Measurements from ENCODE around the gene PALS2. TPM values are rescaled to one million over a fixed set of nuclear protein-coding genes. Genes with fewer than 3 reads are reported as not detected.

PALS2 gene, protein sequence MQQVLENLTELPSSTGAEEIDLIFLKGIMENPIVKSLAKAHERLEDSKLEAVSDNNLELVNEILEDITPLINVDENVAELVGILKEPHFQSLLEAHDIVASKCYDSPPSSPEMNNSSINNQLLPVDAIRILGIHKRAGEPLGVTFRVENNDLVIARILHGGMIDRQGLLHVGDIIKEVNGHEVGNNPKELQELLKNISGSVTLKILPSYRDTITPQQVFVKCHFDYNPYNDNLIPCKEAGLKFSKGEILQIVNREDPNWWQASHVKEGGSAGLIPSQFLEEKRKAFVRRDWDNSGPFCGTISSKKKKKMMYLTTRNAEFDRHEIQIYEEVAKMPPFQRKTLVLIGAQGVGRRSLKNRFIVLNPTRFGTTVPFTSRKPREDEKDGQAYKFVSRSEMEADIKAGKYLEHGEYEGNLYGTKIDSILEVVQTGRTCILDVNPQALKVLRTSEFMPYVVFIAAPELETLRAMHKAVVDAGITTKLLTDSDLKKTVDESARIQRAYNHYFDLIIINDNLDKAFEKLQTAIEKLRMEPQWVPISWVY
- total RNA-seq = 10 to 100 TPM in 2 of 4 donors, 1 to 10 TPM in 2; 3.8 to 14.1 (median 9.2) TPM

DNA sequence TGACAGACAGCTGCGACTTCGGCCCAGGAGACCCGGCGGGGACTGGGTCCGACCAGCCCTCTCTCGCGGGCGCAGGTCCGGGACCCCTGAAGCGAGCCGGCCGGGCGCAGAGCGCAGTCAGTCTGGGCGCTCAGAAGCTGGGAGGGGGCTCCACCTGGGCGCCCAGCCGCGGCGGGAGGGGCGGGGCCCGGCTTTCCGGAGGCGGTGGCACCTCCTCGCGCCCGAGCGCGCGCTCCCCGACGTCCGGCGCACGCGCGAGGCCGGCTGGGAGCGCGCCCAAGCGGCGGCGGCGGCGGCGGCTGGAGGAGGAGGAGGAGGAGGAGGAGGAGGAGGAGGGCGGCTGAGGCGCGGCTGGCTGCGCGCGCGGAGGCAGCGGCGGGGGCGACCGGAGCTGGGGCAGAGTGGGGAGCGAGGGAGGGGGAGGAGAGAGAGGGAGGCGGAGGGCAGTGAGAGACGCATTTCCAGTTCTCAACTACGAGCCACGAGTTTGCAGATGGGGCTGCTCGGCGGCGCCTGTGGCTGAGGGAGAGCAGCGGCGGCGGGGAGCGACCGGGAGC, at the start of gene PALS2:
Gene PALS2, plus strand, starts transcription at position 456 of the 557 bp plus-strand sequence. CDS start 50,216 bp downstream, outside the sequence.
- intact Hi-C loops (cut with DNase I) = no loop called here
- peak; percentile 5 for DNase-seq
- H3K9me3 ChIP-seq = no peaks in the 10 kb centered on the region
- H3K27me3 ChIP-seq = peaks cover 0 to 9% (median 0%) of the 10 kb centered on the region in 4 donors
- 0% methylated on average over 2 to 17 of the region's 69 CpGs for WGBS, 2 donors
- H3K27ac ChIP-seq = peak within 1 kb of the TSS; percentile 73 to 84 (median 79)
- peak within 1 kb of the TSS; percentile 71 to 87 (median 78) for H3K4me3 ChIP-seq
- H3K36me3 ChIP-seq = no peaks in the 10 kb centered on the region
- peaks cover 4 to 31% (median 4%) of the 10 kb centered on the region in 3 donors for H3K4me1 ChIP-seq
- peak in 1 of 4 donors; percentile 64 for TF ChIP-seq POLR2A (IDR thresholded peaks at IDR 0.05)
- TF ChIP-seq, protein P1, sequence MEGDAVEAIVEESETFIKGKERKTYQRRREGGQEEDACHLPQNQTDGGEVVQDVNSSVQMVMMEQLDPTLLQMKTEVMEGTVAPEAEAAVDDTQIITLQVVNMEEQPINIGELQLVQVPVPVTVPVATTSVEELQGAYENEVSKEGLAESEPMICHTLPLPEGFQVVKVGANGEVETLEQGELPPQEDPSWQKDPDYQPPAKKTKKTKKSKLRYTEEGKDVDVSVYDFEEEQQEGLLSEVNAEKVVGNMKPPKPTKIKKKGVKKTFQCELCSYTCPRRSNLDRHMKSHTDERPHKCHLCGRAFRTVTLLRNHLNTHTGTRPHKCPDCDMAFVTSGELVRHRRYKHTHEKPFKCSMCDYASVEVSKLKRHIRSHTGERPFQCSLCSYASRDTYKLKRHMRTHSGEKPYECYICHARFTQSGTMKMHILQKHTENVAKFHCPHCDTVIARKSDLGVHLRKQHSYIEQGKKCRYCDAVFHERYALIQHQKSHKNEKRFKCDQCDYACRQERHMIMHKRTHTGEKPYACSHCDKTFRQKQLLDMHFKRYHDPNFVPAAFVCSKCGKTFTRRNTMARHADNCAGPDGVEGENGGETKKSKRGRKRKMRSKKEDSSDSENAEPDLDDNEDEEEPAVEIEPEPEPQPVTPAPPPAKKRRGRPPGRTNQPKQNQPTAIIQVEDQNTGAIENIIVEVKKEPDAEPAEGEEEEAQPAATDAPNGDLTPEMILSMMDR (IDR thresholded peaks at IDR 0.05) = no peak

DNA sequence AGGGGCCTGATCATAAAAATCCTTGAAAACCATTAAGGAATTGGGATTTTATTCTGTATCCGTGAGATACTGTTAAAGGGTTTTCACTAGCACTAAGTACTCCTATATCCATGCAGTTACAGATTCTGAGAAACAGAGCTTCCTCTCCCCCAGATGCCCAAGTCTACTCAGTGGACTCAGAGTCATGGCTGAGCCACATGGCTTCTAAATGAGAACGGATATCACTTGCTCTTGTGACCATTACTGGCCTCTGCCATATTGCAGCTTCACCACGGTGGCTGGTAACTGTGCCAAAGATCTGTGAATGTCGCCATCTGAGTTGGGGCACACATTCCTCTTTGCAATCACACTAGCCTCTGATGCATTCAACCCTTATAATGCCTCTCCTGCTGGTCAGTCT, 42.0 kb upstream of the PALS2 start:
- 70 to 79% methylated on average over 4 of the region's 4 CpGs for WGBS, 2 donors
- Histone ChIP-seq H3K9me3 (no peaks in the 10 kb centered on the region), H3K4me1 (no peaks in the 10 kb centered on the region), H3K36me3 (no peaks in the 10 kb centered on the region), H3K4me3 (no peak overlapping the region), H3K27ac (no peak overlapping the region), H3K27me3 (no peaks in the 10 kb centered on the region)
- TF ChIP-seq POLR2A (IDR thresholded peaks at IDR 0.05) = no peak
- TF ChIP-seq, protein P1 (IDR thresholded peaks at IDR 0.05) = no peak
- no peak for DNase-seq
- intact Hi-C loops (cut with DNase I) = no loop called here

DNA sequence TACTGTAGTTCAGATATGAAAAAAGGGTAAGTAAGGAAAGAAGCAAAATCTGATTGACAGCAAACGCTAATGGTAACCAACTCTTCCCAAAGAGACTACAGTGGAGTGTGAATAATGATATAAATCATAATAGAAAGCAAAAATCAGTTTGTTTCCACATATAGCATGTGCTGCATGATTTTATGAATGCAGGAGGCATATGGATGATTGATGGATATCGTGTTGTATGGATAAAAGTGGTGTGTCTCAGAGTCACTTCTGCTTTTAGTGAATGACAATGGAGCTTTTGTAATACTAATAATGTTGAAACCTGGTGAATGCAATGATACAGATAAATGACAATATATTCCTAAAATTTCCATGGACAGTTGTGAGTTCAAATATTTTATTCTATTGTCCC, 36.6 kb upstream of the PALS2 start:
- TF ChIP-seq, protein P1 (IDR thresholded peaks at IDR 0.05) = no peak
- TF ChIP-seq POLR2A (IDR thresholded peaks at IDR 0.05) = no peak
- H3K36me3 ChIP-seq = no peaks in the 10 kb centered on the region
- WGBS, 2 donors = 66 to 68% methylated on average over 2 of the region's 2 CpGs
- H3K9me3 ChIP-seq = no peaks in the 10 kb centered on the region
- no peak overlapping the region for H3K27ac ChIP-seq
- intact Hi-C loops (cut with DNase I) = no loop called here
- no peak overlapping the region for H3K4me3 ChIP-seq
- no peaks in the 10 kb centered on the region for H3K27me3 ChIP-seq
- no peaks in the 10 kb centered on the region for H3K4me1 ChIP-seq
- no peak for DNase-seq

DNA sequence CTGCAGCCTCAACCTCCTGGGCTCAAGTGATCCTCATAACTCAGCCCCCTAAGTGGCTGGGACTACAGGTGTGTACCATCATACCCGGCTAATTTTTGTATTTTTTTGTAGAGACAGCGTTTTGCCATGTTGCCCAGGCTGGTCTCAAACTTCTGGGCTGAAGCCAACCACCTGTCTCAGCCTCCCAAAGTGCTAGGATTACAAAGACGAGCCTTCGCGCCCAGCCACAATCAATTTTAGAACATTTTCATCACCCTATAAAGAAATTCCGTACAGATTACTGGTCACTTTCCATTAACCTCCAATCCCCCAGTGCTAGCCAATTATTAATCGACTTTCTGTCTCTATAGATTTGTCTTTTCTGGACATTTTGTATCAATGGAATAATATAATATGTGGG, 32.3 kb upstream of the PALS2 start:
- Histone ChIP-seq H3K27me3 (peaks cover 0 to 10% (median 0%) of the 10 kb centered on the region in 4 donors), H3K4me3 (no peak overlapping the region), H3K9me3 (no peaks in the 10 kb centered on the region), H3K4me1 (no peaks in the 10 kb centered on the region), H3K36me3 (no peaks in the 10 kb centered on the region), H3K27ac (no peak overlapping the region)
- intact Hi-C loops (cut with DNase I) = no loop called here
- no peak for TF ChIP-seq POLR2A (IDR thresholded peaks at IDR 0.05)
- TF ChIP-seq, protein P1 (IDR thresholded peaks at IDR 0.05) = no peak
- no peak for DNase-seq
- WGBS, 2 donors = 75 to 76% methylated on average over 7 of the region's 7 CpGs

DNA sequence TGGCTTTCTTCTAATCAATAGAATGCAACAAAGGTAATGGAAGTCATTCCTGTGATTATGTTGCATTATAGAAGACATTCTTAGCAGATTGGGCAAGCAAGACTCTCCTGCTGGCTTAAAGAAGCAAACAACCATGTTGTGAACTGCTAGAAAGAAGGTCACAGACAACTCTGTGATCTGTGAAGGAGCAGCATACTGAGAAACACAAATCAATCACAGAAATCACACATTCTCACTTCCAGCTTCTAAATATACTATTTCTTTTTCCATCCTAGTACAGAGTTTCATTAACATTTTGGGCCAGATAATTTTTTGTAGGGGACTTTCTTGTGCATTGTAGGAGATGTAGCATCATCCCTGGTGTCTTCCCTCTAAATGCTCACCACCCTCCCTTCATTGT, 28.0 kb upstream of the PALS2 start:
- TF ChIP-seq, protein P1 (IDR thresholded peaks at IDR 0.05) = no peak
- TF ChIP-seq POLR2A (IDR thresholded peaks at IDR 0.05) = no peak
- no peak for DNase-seq
- H3K36me3 ChIP-seq = no peaks in the 10 kb centered on the region
- no peak overlapping the region for H3K27ac ChIP-seq
- no peaks in the 10 kb centered on the region for H3K9me3 ChIP-seq
- intact Hi-C loops (cut with DNase I) = no loop called here
- no peak overlapping the region for H3K4me3 ChIP-seq
- H3K27me3 ChIP-seq = peaks cover 0 to 10% (median 0%) of the 10 kb centered on the region in 4 donors
- no peaks in the 10 kb centered on the region for H3K4me1 ChIP-seq
